Activated CD4-positive, alpha-beta T cell treated with anti-CD3 and anti-CD28 coated beads for 1 hour (primary cell): ENCODE data around the gene PROKR1.

Experiments used
- DNase-seq: peaks from one replicate; pipeline ENCODE4 v3.0.0-alpha.2; 2020

PROKR1 gene

DNA sequence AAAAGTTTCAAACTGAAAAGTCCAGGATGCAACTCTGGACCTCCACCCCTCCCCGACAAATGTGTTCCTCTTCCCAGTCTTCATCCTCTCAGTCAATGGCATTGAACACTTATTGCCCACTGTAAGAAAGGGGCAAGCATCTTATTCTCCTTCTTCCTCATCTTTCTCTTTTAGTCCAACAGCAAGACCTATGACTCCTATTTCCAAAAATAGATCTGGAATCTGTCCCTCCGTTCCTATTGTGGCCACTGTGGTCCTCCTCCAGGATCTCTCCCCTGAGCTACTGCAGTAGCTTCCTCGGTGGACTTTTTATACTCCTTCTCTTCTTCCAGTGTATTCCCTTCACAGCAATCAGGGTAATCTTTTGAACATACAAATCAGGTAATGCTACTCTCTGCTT, 63.3 kb downstream of the PROKR1 start:
- DNase-seq: no peak
